HepG2 (cell line): ENCODE measurements around the gene MEGF6. TPM values are rescaled to one million over a fixed set of nuclear protein-coding genes. Genes with fewer than 3 reads are reported as not detected.

ENCODE experiments used
- ATAC-seq: fragments of 200-7000 bp; cut with Tn5 transposase; 3 replicates; pipeline ENCODE4 v1.9.1; 2020; ENCODE audit warnings: mild to moderate bottlenecking, moderate library complexity
- BruUV-seq: library from RNA; stranded (reverse); fragments of 400-500 nt; replicated peaks from 2 replicates; lab custom pipeline; 2021; lab: Mats Ljungman, UMichigan
- CTCF ChIA-PET: fragments of 300-600 bp; formaldehyde crosslinking; extraction: SDS; loops from one replicate; lab custom pipeline; 2021; ENCODE audit warnings: low total read pairs, inconsistent platforms, low intra/inter-chr PET ratio; lab: Yijun Ruan, JAX
- POLR2A ChIA-PET: fragments of 350-600 bp; sonication (Branson Sonifier 250); formaldehyde crosslinking; loops from one replicate; lab custom pipeline; 2020; ENCODE audit warnings: antibody characterized with exemption, inconsistent platforms; lab: Yijun Ruan, JAX
- DNase-seq: peaks from one replicate; pipeline ENCODE4 v3.0.0-alpha.2; 2015; ENCODE audit warnings: low spot score
- FAIRE-seq: peaks from 3 replicates; lab custom pipeline; 2011; peaks lifted over from hg19 to GRCh38; lab: Jason Lieb, UNC
- H2AFZ ChIP-seq: one replicate; pipeline ENCODE4 v1.6.1; 2011; ENCODE audit warnings: low read length, inconsistent platforms
- H3K27ac ChIP-seq: fragments of 300-600 bp; 3 replicates; pipeline ENCODE4 v1.8.0; 2011; ENCODE audit warnings: mixed run types, mild to moderate bottlenecking, mixed read lengths, low read length, inconsistent platforms; ENCODE audit not compliant: insufficient read depth; ENCODE audit errors: extremely low read length
- H3K27me3 ChIP-seq, 2 experiments: fragments of 200-600 bp in 1 of 2; 2 replicates in 1 of 2; 3 replicates in 1 of 2; pipeline versions ENCODE4 v1.6.0 to v1.8.0; 2011; ENCODE audit warnings: low read length in 2 of 2, mild to moderate bottlenecking in 2 of 2, moderate library complexity in 2 of 2, inconsistent platforms in 1 of 2; ENCODE audit not compliant: insufficient read depth in 2 of 2, control insufficient read depth in 1 of 2
- H3K36me3 ChIP-seq, 2 experiments: fragments of 200-600 bp in 1 of 2; replicated peaks in 1 of 2; 2 replicates in 1 of 2; 3 replicates in 1 of 2; pipeline versions ENCODE4 v1.5.1 to v1.8.0; 2011; ENCODE audit warnings: low read length in 2 of 2, inconsistent platforms in 1 of 2; ENCODE audit not compliant: insufficient read depth in 2 of 2, control insufficient read depth in 1 of 2
- H3K4me1 ChIP-seq: 2 replicates; pipeline ENCODE4 v1.5.1; 2012; ENCODE audit warnings: low read length, inconsistent platforms; ENCODE audit not compliant: insufficient read depth
- H3K4me2 ChIP-seq: 2 replicates; pipeline ENCODE4 v1.6.0; 2011; ENCODE audit warnings: low read depth, low read length, inconsistent platforms
- H3K4me3 ChIP-seq, 3 experiments: fragments of 200-600 bp in 1 of 3; sonication (generic), shearing (Covaris generic) in 1 of 3; replicated peaks in 1 of 3; 2 replicates each; pipeline ENCODE4 v1.5.1; 2011 to 2016; ENCODE audit warnings: low read length in 3 of 3, inconsistent platforms in 2 of 3, low read depth in 2 of 3, mild to moderate bottlenecking in 2 of 3, control low read depth in 1 of 3, mixed read lengths in 1 of 3; ENCODE audit not compliant: insufficient read depth in 1 of 3
- H3K79me2 ChIP-seq: one replicate; pipeline ENCODE4 v1.6.1; 2011; ENCODE audit warnings: low read length, inconsistent platforms; ENCODE audit not compliant: insufficient read depth
- H3K9ac ChIP-seq: 2 replicates; pipeline ENCODE4 v1.6.0; 2011; ENCODE audit warnings: mild to moderate bottlenecking, low read depth, low read length, inconsistent platforms; ENCODE audit not compliant: insufficient read depth
- H3K9me3 ChIP-seq: 2 replicates; pipeline ENCODE4 v1.5.1; 2012; ENCODE audit warnings: mild to moderate bottlenecking, low read length
- H4K20me1 ChIP-seq: 2 replicates; pipeline ENCODE4 v1.6.0; 2011; ENCODE audit warnings: inconsistent platforms, mild to moderate bottlenecking, low read length, moderate library complexity; ENCODE audit not compliant: insufficient read depth
- AGO2 ChIP-seq: fragments of 200-400 bp; formaldehyde crosslinking; optimal IDR thresholded peaks from 2 replicates; pipeline ENCODE3; 2017; ENCODE audit warnings: mild to moderate bottlenecking, low read depth, low read length, moderate library complexity
- ZNF138 ChIP-seq: sonication (generic); formaldehyde crosslinking; IDR thresholded peaks from 2 replicates; pipeline ENCODE4 v1.5.0; 2020; ENCODE audit warnings: mild to moderate bottlenecking, low read depth, missing genetic modification reagents
- ZNF891 ChIP-seq: sonication (generic); formaldehyde crosslinking; IDR thresholded peaks from 2 replicates; pipeline ENCODE4 v1.5.0; 2020; ENCODE audit warnings: mild to moderate bottlenecking, missing genetic modification reagents
- WGBS: methylation state at CpG from one replicate; pipeline ENCODE4 v1.1.6; 2017; ENCODE audit warnings: low lambda C conversion rate; 5-methylcytosine and 5-hydroxymethylcytosine counted together
- in situ Hi-C: cut with HindIII; loops from 2 replicates; pipeline ENCODE4 v1.10.0; 2017; ENCODE audit warnings: low pct_unique_long_range_greater_than_20kb; ENCODE audit not compliant: extremely low pct_ligation_motif_present
- intact Hi-C: fragments of 100-400 bp; cut with micrococcal nuclease; formaldehyde crosslinking; loops from one replicate; pipeline ENCODE4 v1.10.0; 2022; ENCODE audit not compliant: unreplicated experiment
- polyA plus RNA-seq, 8 experiments: library from polyadenylated mRNA; depleted of rRNA in 3 of 8; stranded (reverse) in 7 of 8; unstranded in 1 of 8; fragments of >200 nt; fragmentation: Illumina TruSeq in 4 of 8; extraction: Trizol in 4 of 8; gene quantifications; 2 replicates each; pipeline versions ENCODE4 v1.2.1 to v1.2.3, GENCODE V29; 2011 to 2016; ENCODE audit warnings: low read depth in 4 of 8, missing spikeins in 1 of 8, mixed read lengths in 1 of 8; ENCODE audit not compliant: insufficient read depth in 1 of 8
- total RNA-seq, 5 experiments: library from RNA; depleted of rRNA; stranded (reverse); fragments of >200 nt; fragmentation: Illumina TruSeq; extraction: Trizol; gene quantifications; 2 replicates each; pipeline ENCODE4 v1.2.3, GENCODE V29; 2016; ENCODE audit warnings: low read depth in 1 of 5
- TF ChIP-seq, protein P1 (sequence below): sonication (generic); formaldehyde crosslinking; IDR thresholded peaks from 2 replicates; pipeline ENCODE4 v1.5.0; 2020; ENCODE audit warnings: missing genetic modification reagents
- TF ChIP-seq, protein P2 (sequence below): sonication (generic); formaldehyde crosslinking; IDR thresholded peaks from 2 replicates; pipeline ENCODE4 v1.4.0; 2020; ENCODE audit warnings: mild to moderate bottlenecking, missing genetic modification reagents
- TF ChIP-seq, protein P3 (sequence below): sonication (generic); formaldehyde crosslinking; IDR thresholded peaks from 2 replicates; pipeline ENCODE4 v1.8.0; 2022; ENCODE audit warnings: mild to moderate bottlenecking, missing genetic modification reagents, borderline replicate concordance
- TF ChIP-seq, protein P4 (sequence below): fragments of 450-650 bp; IDR thresholded peaks from 2 replicates; pipeline ENCODE4 v1.6.1; 2016

The MEGF6 gene
- total and polyA plus RNA-seq, 2 of the 13 experiments (the other 11 are each of a cell fraction or from before 2014, with no cell fraction given): 1.9 TPM

DNA sequence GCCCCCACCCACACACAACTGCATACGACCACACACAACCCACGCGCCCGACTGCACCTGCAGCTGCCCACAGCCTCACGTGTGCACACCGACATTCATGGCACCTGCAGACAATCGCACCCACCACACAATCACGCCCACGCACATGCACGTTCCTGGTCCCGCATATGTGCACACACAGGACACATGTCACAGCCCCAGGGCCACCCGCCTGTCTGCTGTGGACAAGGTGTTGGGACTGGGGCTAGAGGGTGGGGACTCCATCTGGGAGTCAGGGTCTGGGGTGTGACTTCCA is 100.4 kb downstream of the MEGF6 start:
- ChIA-PET CTCF (no interaction called here), POLR2A (no interaction called here)
- intact Hi-C loops (no loop called here), in situ Hi-C loops (no loop called here)
- FAIRE-seq: no peak
- Histone ChIP-seq H3K79me2 (no peaks in the 10 kb centered on the region), H3K4me3 (no peak overlapping the region), H3K27ac (no peak overlapping the region), H3K9me3 (no peaks in the 10 kb centered on the region), H3K27me3 (peaks cover 2 to 15% of the 10 kb centered on the region in 2 experiments; a peak in 3 of 5 replicates), H3K9ac (no peak overlapping the region), H2AFZ (no peak overlapping the region), H3K36me3 (no peaks in the 10 kb centered on the region), H4K20me1 (no peaks in the 10 kb centered on the region), H3K4me2 (no peak overlapping the region), H3K4me1 (no peaks in the 10 kb centered on the region)
- no TSS peak for BruUV-seq
- TF ChIP-seq, protein P1, sequence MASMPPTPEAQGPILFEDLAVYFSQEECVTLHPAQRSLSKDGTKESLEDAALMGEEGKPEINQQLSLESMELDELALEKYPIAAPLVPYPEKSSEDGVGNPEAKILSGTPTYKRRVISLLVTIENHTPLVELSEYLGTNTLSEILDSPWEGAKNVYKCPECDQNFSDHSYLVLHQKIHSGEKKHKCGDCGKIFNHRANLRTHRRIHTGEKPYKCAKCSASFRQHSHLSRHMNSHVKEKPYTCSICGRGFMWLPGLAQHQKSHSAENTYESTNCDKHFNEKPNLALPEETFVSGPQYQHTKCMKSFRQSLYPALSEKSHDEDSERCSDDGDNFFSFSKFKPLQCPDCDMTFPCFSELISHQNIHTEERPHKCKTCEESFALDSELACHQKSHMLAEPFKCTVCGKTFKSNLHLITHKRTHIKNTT (CRISPR knock-in tag): no peak
- TF ChIP-seq, protein P2, sequence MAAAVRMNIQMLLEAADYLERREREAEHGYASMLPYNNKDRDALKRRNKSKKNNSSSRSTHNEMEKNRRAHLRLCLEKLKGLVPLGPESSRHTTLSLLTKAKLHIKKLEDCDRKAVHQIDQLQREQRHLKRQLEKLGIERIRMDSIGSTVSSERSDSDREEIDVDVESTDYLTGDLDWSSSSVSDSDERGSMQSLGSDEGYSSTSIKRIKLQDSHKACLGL (CRISPR knock-in tag): no peak
- TF ChIP-seq AGO2 (peak; percentile 1), ZNF891 (CRISPR knock-in tag) (no peak), ZNF138 (CRISPR knock-in tag) (no peak)
- TF ChIP-seq, protein P3, sequence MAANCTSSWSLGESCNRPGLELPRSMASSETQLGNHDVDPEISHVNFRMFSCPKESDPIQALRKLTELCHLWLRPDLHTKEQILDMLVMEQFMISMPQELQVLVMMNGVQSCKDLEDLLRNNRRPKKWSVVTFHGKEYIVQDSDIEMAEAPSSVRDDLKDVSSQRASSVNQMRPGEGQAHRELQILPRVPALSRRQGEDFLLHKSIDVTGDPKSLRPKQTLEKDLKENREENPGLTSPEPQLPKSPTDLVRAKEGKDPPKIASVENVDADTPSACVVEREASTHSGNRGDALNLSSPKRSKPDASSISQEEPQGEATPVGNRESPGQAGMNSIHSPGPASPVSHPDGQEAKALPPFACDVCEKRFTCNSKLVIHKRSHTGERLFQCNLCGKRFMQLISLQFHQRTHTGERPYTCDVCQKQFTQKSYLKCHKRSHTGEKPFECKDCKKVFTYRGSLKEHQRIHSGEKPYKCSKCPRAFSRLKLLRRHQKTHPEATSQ (CRISPR knock-in tag): no peak
- TF ChIP-seq, protein P4, sequence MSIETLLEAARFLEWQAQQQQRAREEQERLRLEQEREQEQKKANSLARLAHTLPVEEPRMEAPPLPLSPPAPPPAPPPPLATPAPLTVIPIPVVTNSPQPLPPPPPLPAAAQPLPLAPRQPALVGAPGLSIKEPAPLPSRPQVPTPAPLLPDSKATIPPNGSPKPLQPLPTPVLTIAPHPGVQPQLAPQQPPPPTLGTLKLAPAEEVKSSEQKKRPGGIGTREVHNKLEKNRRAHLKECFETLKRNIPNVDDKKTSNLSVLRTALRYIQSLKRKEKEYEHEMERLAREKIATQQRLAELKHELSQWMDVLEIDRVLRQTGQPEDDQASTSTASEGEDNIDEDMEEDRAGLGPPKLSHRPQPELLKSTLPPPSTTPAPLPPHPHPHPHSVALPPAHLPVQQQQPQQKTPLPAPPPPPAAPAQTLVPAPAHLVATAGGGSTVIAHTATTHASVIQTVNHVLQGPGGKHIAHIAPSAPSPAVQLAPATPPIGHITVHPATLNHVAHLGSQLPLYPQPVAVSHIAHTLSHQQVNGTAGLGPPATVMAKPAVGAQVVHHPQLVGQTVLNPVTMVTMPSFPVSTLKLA: peak; percentile 58
- ATAC-seq: no peak
- DNase-seq: no peak
- WGBS: 10% methylated on average over 2 of the region's 12 CpGs
